HepG2 (cell line): ENCODE data around the gene PRIM2. TPM values are rescaled to one million over a fixed set of nuclear protein-coding genes. Genes with fewer than 3 reads are reported as not detected.
"Not testable (repeated sequence)": the region's sequence is repeated elsewhere in the genome, so short reads cannot be mapped to it uniquely, and the experiment has no call there.

Experiments
- ATAC-seq: fragments of 200-7000 bp; cut with Tn5 transposase; 3 replicates; pipeline ENCODE4 v1.9.1; 2020; ENCODE audit warnings: mild to moderate bottlenecking, moderate library complexity
- BruUV-seq: library from RNA; stranded (reverse); fragments of 400-500 nt; replicated peaks from 2 replicates; lab custom pipeline; 2021; lab: Mats Ljungman, UMichigan
- CTCF ChIA-PET: fragments of 300-600 bp; formaldehyde crosslinking; extraction: SDS; loops from one replicate; lab custom pipeline; 2021; ENCODE audit warnings: low total read pairs, inconsistent platforms, low intra/inter-chr PET ratio; lab: Yijun Ruan, JAX
- POLR2A ChIA-PET: fragments of 350-600 bp; sonication (Branson Sonifier 250); formaldehyde crosslinking; loops from one replicate; lab custom pipeline; 2020; ENCODE audit warnings: antibody characterized with exemption, inconsistent platforms; lab: Yijun Ruan, JAX
- DNase-seq: peaks from one replicate; pipeline ENCODE4 v3.0.0-alpha.2; 2015; ENCODE audit warnings: low spot score
- FAIRE-seq: peaks from 3 replicates; lab custom pipeline; 2011; peaks lifted over from hg19 to GRCh38; lab: Jason Lieb, UNC
- H2AFZ ChIP-seq: one replicate; pipeline ENCODE4 v1.6.1; 2011; ENCODE audit warnings: low read length, inconsistent platforms
- H3K27ac ChIP-seq: fragments of 300-600 bp; 3 replicates; pipeline ENCODE4 v1.8.0; 2011; ENCODE audit warnings: mixed run types, mild to moderate bottlenecking, mixed read lengths, low read length, inconsistent platforms; ENCODE audit not compliant: insufficient read depth; ENCODE audit errors: extremely low read length
- H3K27me3 ChIP-seq, 2 experiments: fragments of 200-600 bp in 1 of 2; 2 replicates in 1 of 2; 3 replicates in 1 of 2; pipeline versions ENCODE4 v1.6.0 to v1.8.0; 2011; ENCODE audit warnings: low read length in 2 of 2, mild to moderate bottlenecking in 2 of 2, moderate library complexity in 2 of 2, inconsistent platforms in 1 of 2; ENCODE audit not compliant: insufficient read depth in 2 of 2, control insufficient read depth in 1 of 2
- H3K36me3 ChIP-seq, 2 experiments: fragments of 200-600 bp in 1 of 2; replicated peaks in 1 of 2; 2 replicates in 1 of 2; 3 replicates in 1 of 2; pipeline versions ENCODE4 v1.5.1 to v1.8.0; 2011; ENCODE audit warnings: low read length in 2 of 2, inconsistent platforms in 1 of 2; ENCODE audit not compliant: insufficient read depth in 2 of 2, control insufficient read depth in 1 of 2
- H3K4me1 ChIP-seq: 2 replicates; pipeline ENCODE4 v1.5.1; 2012; ENCODE audit warnings: low read length, inconsistent platforms; ENCODE audit not compliant: insufficient read depth
- H3K4me2 ChIP-seq: 2 replicates; pipeline ENCODE4 v1.6.0; 2011; ENCODE audit warnings: low read depth, low read length, inconsistent platforms
- H3K4me3 ChIP-seq, 3 experiments: fragments of 200-600 bp in 1 of 3; sonication (generic), shearing (Covaris generic) in 1 of 3; replicated peaks in 1 of 3; 2 replicates each; pipeline ENCODE4 v1.5.1; 2011 to 2016; ENCODE audit warnings: low read length in 3 of 3, inconsistent platforms in 2 of 3, low read depth in 2 of 3, mild to moderate bottlenecking in 2 of 3, control low read depth in 1 of 3, mixed read lengths in 1 of 3; ENCODE audit not compliant: insufficient read depth in 1 of 3
- H3K79me2 ChIP-seq: one replicate; pipeline ENCODE4 v1.6.1; 2011; ENCODE audit warnings: low read length, inconsistent platforms; ENCODE audit not compliant: insufficient read depth
- H3K9ac ChIP-seq: 2 replicates; pipeline ENCODE4 v1.6.0; 2011; ENCODE audit warnings: mild to moderate bottlenecking, low read depth, low read length, inconsistent platforms; ENCODE audit not compliant: insufficient read depth
- H3K9me3 ChIP-seq: 2 replicates; pipeline ENCODE4 v1.5.1; 2012; ENCODE audit warnings: mild to moderate bottlenecking, low read length
- H4K20me1 ChIP-seq: 2 replicates; pipeline ENCODE4 v1.6.0; 2011; ENCODE audit warnings: inconsistent platforms, mild to moderate bottlenecking, low read length, moderate library complexity; ENCODE audit not compliant: insufficient read depth
- RBAK ChIP-seq: sonication (generic); formaldehyde crosslinking; IDR thresholded peaks from 2 replicates; pipeline ENCODE4 v1.5.1; 2020; ENCODE audit warnings: mild to moderate bottlenecking, missing genetic modification reagents
- WGBS: methylation state at CpG from one replicate; pipeline ENCODE4 v1.1.6; 2017; ENCODE audit warnings: low lambda C conversion rate; 5-methylcytosine and 5-hydroxymethylcytosine counted together
- in situ Hi-C: cut with HindIII; loops from 2 replicates; pipeline ENCODE4 v1.10.0; 2017; ENCODE audit warnings: low pct_unique_long_range_greater_than_20kb; ENCODE audit not compliant: extremely low pct_ligation_motif_present
- intact Hi-C: fragments of 100-400 bp; cut with micrococcal nuclease; formaldehyde crosslinking; loops from one replicate; pipeline ENCODE4 v1.10.0; 2022; ENCODE audit not compliant: unreplicated experiment
- polyA plus RNA-seq, 8 experiments: library from polyadenylated mRNA; depleted of rRNA in 3 of 8; stranded (reverse) in 7 of 8; unstranded in 1 of 8; fragments of >200 nt; fragmentation: Illumina TruSeq in 4 of 8; extraction: Trizol in 4 of 8; gene quantifications; 2 replicates each; pipeline versions ENCODE4 v1.2.1 to v1.2.3, GENCODE V29; 2011 to 2016; ENCODE audit warnings: low read depth in 4 of 8, missing spikeins in 1 of 8, mixed read lengths in 1 of 8; ENCODE audit not compliant: insufficient read depth in 1 of 8
- total RNA-seq, 5 experiments: library from RNA; depleted of rRNA; stranded (reverse); fragments of >200 nt; fragmentation: Illumina TruSeq; extraction: Trizol; gene quantifications; 2 replicates each; pipeline ENCODE4 v1.2.3, GENCODE V29; 2016; ENCODE audit warnings: low read depth in 1 of 5
- TF ChIP-seq, protein P1 (sequence below): sonication (generic); formaldehyde crosslinking; IDR thresholded peaks from 2 replicates; pipeline ENCODE4 v1.5.1; 2020; ENCODE audit warnings: mild to moderate bottlenecking, missing genetic modification reagents, moderate library complexity

PRIM2 gene
- total and polyA plus RNA-seq, 2 of the 13 experiments (the other 11 are each of a cell fraction or from before 2014, with no cell fraction given), result 8.0 to 52.7 TPM

DNA sequence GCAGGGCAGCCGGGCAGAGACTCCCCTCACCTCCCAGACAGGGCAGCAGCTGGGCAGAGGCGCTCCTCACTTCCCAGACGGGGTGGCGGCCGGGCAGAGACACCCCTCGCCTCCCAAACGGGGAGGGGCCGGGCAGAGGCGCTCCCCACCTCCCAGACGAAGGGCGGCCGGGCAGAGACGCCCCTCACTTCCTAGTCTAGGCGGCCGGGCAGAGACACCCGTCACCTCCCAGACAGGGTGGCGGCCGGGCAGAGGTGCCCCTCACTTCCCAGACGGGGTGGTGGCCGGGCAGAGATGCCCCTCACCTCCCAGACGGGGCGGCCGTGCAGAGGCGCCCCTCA lies 6.6 kb upstream of the PRIM2 start:
- Histone ChIP-seq H3K4me3 (no peak overlapping the region), H3K27ac (no peak overlapping the region), H3K27me3 (no peaks in the 10 kb centered on the region; a peak in 1 of 5 replicates), H3K36me3 (no peaks in the 10 kb centered on the region), H4K20me1 (no peaks in the 10 kb centered on the region), H3K9me3 (no peaks in the 10 kb centered on the region), H3K4me1 (peaks cover 22% of the 10 kb centered on the region), H2AFZ (no peak overlapping the region), H3K9ac (no peak overlapping the region), H3K4me2 (no peak overlapping the region), H3K79me2 (no peaks in the 10 kb centered on the region)
- ATAC-seq (no peak), DNase-seq (no peak), FAIRE-seq (no peak)
- ChIA-PET POLR2A (no interaction called here), CTCF (no interaction called here)
- no TSS peak for BruUV-seq
- in situ Hi-C loops, result loop anchor here (10.0 to 25.0 kb wide), 2 partner anchors 46 to 273 kb away; partner anchors contain the start of gene KIAA1586
- no peak for TF ChIP-seq RBAK (CRISPR knock-in tag)
- TF ChIP-seq, protein P1, sequence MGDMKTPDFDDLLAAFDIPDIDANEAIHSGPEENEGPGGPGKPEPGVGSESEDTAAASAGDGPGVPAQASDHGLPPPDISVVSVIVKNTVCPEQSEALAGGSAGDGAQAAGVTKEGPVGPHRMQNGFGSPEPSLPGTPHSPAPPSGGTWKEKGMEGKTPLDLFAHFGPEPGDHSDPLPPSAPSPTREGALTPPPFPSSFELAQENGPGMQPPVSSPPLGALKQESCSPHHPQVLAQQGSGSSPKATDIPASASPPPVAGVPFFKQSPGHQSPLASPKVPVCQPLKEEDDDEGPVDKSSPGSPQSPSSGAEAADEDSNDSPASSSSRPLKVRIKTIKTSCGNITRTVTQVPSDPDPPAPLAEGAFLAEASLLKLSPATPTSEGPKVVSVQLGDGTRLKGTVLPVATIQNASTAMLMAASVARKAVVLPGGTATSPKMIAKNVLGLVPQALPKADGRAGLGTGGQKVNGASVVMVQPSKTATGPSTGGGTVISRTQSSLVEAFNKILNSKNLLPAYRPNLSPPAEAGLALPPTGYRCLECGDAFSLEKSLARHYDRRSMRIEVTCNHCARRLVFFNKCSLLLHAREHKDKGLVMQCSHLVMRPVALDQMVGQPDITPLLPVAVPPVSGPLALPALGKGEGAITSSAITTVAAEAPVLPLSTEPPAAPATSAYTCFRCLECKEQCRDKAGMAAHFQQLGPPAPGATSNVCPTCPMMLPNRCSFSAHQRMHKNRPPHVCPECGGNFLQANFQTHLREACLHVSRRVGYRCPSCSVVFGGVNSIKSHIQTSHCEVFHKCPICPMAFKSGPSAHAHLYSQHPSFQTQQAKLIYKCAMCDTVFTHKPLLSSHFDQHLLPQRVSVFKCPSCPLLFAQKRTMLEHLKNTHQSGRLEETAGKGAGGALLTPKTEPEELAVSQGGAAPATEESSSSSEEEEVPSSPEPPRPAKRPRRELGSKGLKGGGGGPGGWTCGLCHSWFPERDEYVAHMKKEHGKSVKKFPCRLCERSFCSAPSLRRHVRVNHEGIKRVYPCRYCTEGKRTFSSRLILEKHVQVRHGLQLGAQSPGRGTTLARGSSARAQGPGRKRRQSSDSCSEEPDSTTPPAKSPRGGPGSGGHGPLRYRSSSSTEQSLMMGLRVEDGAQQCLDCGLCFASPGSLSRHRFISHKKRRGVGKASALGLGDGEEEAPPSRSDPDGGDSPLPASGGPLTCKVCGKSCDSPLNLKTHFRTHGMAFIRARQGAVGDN, result 0 out of 2 replicates have a peak, but pooled peaks have one; percentile 3
- no CpG with 5 or more reads among the region's 24 CpGs for WGBS
- intact Hi-C loops, result loop anchor here (10.0 kb wide), 2 partner anchors 216 to 286 kb away; partner anchors contain the start of gene ZNF451

DNA sequence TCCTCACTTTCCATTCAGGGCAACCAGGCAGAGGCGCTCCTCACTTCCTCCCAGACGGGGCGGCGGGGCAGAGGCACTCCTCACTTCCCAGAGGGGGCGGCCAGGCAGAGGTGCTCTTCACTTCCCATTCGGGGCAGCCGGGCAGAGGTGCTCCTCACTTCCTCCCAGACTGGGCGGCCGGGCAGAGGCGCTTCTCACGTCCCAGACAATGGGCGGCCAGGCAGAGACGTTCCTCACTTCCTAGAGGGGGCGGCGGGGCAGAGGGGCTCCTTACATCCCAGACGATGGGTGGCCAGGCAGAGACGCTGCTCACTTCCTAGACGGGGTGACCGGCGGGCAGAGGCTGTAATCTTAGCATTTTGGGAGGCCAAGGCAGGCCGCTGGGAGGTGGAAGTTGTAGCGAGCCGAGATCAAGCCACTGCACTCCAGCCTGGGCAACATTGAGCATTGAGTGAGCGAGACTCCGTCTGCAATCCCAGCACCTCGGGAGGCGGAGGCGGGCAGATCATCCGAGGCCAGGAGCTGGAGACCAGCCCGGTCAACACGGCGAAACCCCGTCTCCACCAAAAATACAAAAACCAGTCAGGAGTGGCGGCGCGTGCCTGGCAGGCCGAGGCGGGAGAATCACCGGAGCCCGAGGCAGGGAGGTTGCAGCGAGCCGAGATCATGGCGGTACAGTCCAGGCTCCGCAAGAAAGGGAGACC lies 6.0 kb upstream of the PRIM2 start:
- H2AFZ ChIP-seq, H3K9me3 ChIP-seq, H3K27me3 ChIP-seq, H3K79me2 ChIP-seq, H4K20me1 ChIP-seq, H3K27ac ChIP-seq, ATAC-seq, H3K4me2 ChIP-seq, BruUV-seq, H3K4me3 ChIP-seq, CTCF ChIA-PET, POLR2A ChIA-PET, H3K36me3 ChIP-seq, DNase-seq, H3K9ac ChIP-seq, FAIRE-seq: not testable (repeated sequence)
- H3K4me1 ChIP-seq, result peaks cover 29% of the 10 kb centered on the region
- in situ Hi-C loops, result loop anchor here (10.0 to 25.0 kb wide), 2 partner anchors 47 to 274 kb away; partner anchors contain the start of gene KIAA1586
- intact Hi-C loops, result loop anchor here (10.0 kb wide), 2 partner anchors 217 to 287 kb away; partner anchors contain the start of gene ZNF451
- whole genome bisulfite sequencing, result 93% methylated on average over 31 of the region's 44 CpGs
